NB4 (cell line): Measurements from ENCODE around the gene UBE2C.

Experiments
- MAX ChIP-seq: IDR thresholded peaks from 2 replicates; pipeline ENCODE4 v1.6.1; 2011; ENCODE audit warnings: low read depth, low read length
- MYC ChIP-seq: IDR thresholded peaks from 2 replicates; pipeline ENCODE4 v1.6.1; 2011; ENCODE audit warnings: low read depth, low read length
- POLR2A ChIP-seq: IDR thresholded peaks from 2 replicates; pipeline ENCODE4 v1.6.1; 2011; ENCODE audit warnings: mild to moderate bottlenecking; ENCODE audit not compliant: insufficient read length; ENCODE audit errors: extremely low read depth
- TF ChIP-seq, protein P1 (sequence below): IDR thresholded peaks from one replicate; pipeline ENCODE4 v1.5.1; 2012; ENCODE audit warnings: low read depth, low read length

DNA sequence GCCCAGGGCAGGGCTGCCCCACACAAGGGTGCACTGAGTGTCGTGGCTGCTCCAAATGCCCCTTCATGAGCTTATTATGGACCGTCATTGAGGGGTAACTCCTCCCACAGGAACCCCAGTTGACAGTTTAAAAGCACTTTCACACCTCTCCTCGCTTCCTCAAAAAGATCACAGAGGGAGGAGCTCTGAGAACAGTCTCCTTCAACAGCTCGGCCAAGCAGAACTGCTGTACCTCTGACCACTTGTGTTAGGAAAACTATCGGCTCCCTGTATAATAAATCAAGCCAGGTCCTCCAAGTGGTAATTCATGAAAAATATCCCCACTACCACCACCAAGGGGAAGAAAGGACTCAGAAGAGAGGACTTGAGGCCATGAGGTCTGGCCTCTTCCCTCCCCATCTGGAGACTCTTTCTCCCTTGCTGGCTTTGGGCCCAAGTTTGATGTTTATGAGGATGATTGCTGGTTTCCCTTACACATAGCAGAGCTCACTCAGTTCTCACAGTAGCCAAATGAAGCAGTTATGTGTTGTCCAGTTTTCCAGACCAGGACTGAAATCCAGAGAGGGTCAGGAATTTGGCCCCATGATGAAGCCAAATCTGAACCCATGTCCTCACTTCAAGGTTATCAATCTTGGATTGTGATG lies 29.8 kb downstream of the UBE2C start:
- TF ChIP-seq MYC (no peak), MAX (no peak), POLR2A (no peak)
- TF ChIP-seq, protein P1, sequence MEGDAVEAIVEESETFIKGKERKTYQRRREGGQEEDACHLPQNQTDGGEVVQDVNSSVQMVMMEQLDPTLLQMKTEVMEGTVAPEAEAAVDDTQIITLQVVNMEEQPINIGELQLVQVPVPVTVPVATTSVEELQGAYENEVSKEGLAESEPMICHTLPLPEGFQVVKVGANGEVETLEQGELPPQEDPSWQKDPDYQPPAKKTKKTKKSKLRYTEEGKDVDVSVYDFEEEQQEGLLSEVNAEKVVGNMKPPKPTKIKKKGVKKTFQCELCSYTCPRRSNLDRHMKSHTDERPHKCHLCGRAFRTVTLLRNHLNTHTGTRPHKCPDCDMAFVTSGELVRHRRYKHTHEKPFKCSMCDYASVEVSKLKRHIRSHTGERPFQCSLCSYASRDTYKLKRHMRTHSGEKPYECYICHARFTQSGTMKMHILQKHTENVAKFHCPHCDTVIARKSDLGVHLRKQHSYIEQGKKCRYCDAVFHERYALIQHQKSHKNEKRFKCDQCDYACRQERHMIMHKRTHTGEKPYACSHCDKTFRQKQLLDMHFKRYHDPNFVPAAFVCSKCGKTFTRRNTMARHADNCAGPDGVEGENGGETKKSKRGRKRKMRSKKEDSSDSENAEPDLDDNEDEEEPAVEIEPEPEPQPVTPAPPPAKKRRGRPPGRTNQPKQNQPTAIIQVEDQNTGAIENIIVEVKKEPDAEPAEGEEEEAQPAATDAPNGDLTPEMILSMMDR: no peak
